Subcutaneous abdominal adipose tissue (tissue), 5 donors: Measurements from ENCODE around the gene ZNF616.

ENCODE experiments used
- H3K27ac ChIP-seq: one replicate; pipeline ENCODE4 v1.7.0; 2013; ENCODE audit warnings: low read depth, mild to moderate bottlenecking, inconsistent platforms, low read length, moderate library complexity
- H3K27me3 ChIP-seq, 5 donors: one replicate each; pipeline ENCODE4 v1.7.0; 2013; ENCODE audit warnings: low read length in 5 of 5, inconsistent platforms in 1 of 5; ENCODE audit not compliant: control insufficient read depth in 5 of 5, insufficient read depth in 4 of 5
- H3K36me3 ChIP-seq, 5 donors: one replicate each; pipeline ENCODE4 v1.7.0; 2013; ENCODE audit warnings: low read length in 5 of 5; ENCODE audit not compliant: control insufficient read depth in 5 of 5, insufficient read depth in 5 of 5
- H3K4me1 ChIP-seq, 5 donors: one replicate each; pipeline ENCODE4 v1.7.0; 2013; ENCODE audit warnings: low read length in 5 of 5, mild to moderate bottlenecking in 3 of 5, moderate library complexity in 1 of 5; ENCODE audit not compliant: control insufficient read depth in 5 of 5, insufficient read depth in 5 of 5
- H3K4me3 ChIP-seq, 5 donors: one replicate each; pipeline ENCODE4 v1.7.0; 2013; ENCODE audit warnings: low read length in 5 of 5, low read depth in 1 of 5
- H3K9ac ChIP-seq, 5 donors: one replicate each; pipeline ENCODE4 v1.7.0; 2013; ENCODE audit warnings: low read length in 5 of 5, mild to moderate bottlenecking in 4 of 5, moderate library complexity in 3 of 5
- H3K9me3 ChIP-seq, 5 donors: one replicate each; pipeline ENCODE4 v1.7.0; 2013; ENCODE audit warnings: low read length in 5 of 5; ENCODE audit not compliant: control insufficient read depth in 5 of 5
- donor health status: healthy.
- donor health status: healthy.
- donor health status: healthy.
- donor health status: healthy.
- donor health status: healthy.

The ZNF616 gene

GRCh38 chr19:52139252-52140031, at the start of gene ZNF616:
TSS of gene ZNF616 (minus strand) at chr19:52139938. CDS start at chr19:52130512, 9,426 bp downstream.
- Histone ChIP-seq H3K36me3 (peaks cover 0 to 1% (median 0%) of the 10 kb centered on the region in 5 donors), H3K4me1 (peaks cover 5 to 23% (median 22%) of the 10 kb centered on the region in 5 donors), H3K9ac (peak within 1 kb of the TSS; percentile 98 to 99 (median 99)), H3K27me3 (no peaks in the 10 kb centered on the region), H3K9me3 (no peaks in the 10 kb centered on the region), H3K27ac (peak within 1 kb of the TSS; percentile 92), H3K4me3 (peak within 1 kb of the TSS; percentile 99 to 100 (median 100))

GRCh38 chr19:52188822-52189734, 49.3 kb upstream of the ZNF616 start:
- Histone ChIP-seq H3K4me3 (peak overlapping the region; percentile 65 to 95 (median 71)), H3K9me3 (no peaks in the 10 kb centered on the region), H3K4me1 (peaks cover 7 to 36% (median 33%) of the 10 kb centered on the region in 5 donors), H3K9ac (peak overlapping the region; percentile 32 to 85 (median 83)), H3K27me3 (no peaks in the 10 kb centered on the region), H3K27ac (peak overlapping the region; percentile 88), H3K36me3 (peaks cover 0 to 10% (median 5%) of the 10 kb centered on the region in 5 donors)

- Histone ChIP-seq H3K4me3 (no peak overlapping the region), H3K27ac (no peak overlapping the region), H3K27me3 (no peaks in the 10 kb centered on the region), H3K9me3 (no peaks in the 10 kb centered on the region), H3K36me3 (peaks cover 0 to 1% (median 0%) of the 10 kb centered on the region in 5 donors), H3K4me1 (peaks cover 7 to 27% (median 27%) of the 10 kb centered on the region in 5 donors), H3K9ac (no peak overlapping the region)
Observed at GRCh38 chr19:52187407-52187806, 47.7 kb upstream of the ZNF616 start.

- Histone ChIP-seq H3K4me1 (peaks cover 3 to 8% (median 7%) of the 10 kb centered on the region in 5 donors), H3K4me3 (no peak overlapping the region), H3K9ac (no peak overlapping the region), H3K9me3 (no peaks in the 10 kb centered on the region), H3K36me3 (no peaks in the 10 kb centered on the region), H3K27ac (no peak overlapping the region), H3K27me3 (no peaks in the 10 kb centered on the region)
Observed at GRCh38 chr19:52176574-52176973, 36.8 kb upstream of the ZNF616 start.

- H3K4me3 ChIP-seq = peak overlapping the region in 1 of 5 donors; percentile 100
- H3K27me3 ChIP-seq = no peaks in the 10 kb centered on the region
- peaks cover 0 to 11% (median 11%) of the 10 kb centered on the region in 5 donors for H3K36me3 ChIP-seq
- no peak overlapping the region for H3K27ac ChIP-seq
- H3K4me1 ChIP-seq = peaks cover 4 to 20% (median 19%) of the 10 kb centered on the region in 5 donors
- no peaks in the 10 kb centered on the region for H3K9me3 ChIP-seq
- H3K9ac ChIP-seq = no peak overlapping the region
Observed at GRCh38 chr19:52172347-52172746, 32.6 kb upstream of the ZNF616 start.

- Histone ChIP-seq H3K27me3 (no peaks in the 10 kb centered on the region), H3K4me1 (peaks cover 4 to 20% (median 19%) of the 10 kb centered on the region in 5 donors), H3K27ac (peak within 1 kb of the TSS; percentile 77), H3K36me3 (peaks cover 0 to 14% (median 11%) of the 10 kb centered on the region in 5 donors), H3K9me3 (no peaks in the 10 kb centered on the region), H3K4me3 (peak within 1 kb of the TSS; percentile 93 to 100 (median 100)), H3K9ac (peak within 1 kb of the TSS; percentile 80 to 99 (median 94))
Observed at GRCh38 chr19:52171321-52172169, 31.8 kb upstream of the ZNF616 start, which contains the start of gene ZNF836. TSS of gene ZNF836 (minus strand) at chr19:52171621. CDS start at chr19:52168072, 3,549 bp downstream.

- Histone ChIP-seq H3K27ac (peak overlapping the region; percentile 77), H3K9ac (peak overlapping the region; percentile 80 to 99 (median 94)), H3K9me3 (no peaks in the 10 kb centered on the region), H3K36me3 (peaks cover 0 to 14% (median 11%) of the 10 kb centered on the region in 5 donors), H3K4me1 (peaks cover 4 to 20% (median 19%) of the 10 kb centered on the region in 5 donors), H3K27me3 (no peaks in the 10 kb centered on the region), H3K4me3 (peak overlapping the region; percentile 93 to 100 (median 100))
Observed at GRCh38 chr19:52170863-52171320, 31.2 kb upstream of the ZNF616 start.

GRCh38 chr19:52170304-52170703, 30.6 kb upstream of the ZNF616 start:
- H3K4me3 ChIP-seq = peak overlapping the region; percentile 93 to 100 (median 100)
- H3K9ac ChIP-seq = peak overlapping the region; percentile 80 to 99 (median 94)
- no peaks in the 10 kb centered on the region for H3K27me3 ChIP-seq
- H3K4me1 ChIP-seq = peaks cover 4 to 20% (median 19%) of the 10 kb centered on the region in 5 donors
- H3K27ac ChIP-seq = peak overlapping the region; percentile 77
- H3K9me3 ChIP-seq = no peaks in the 10 kb centered on the region
- peaks cover 0 to 18% (median 15%) of the 10 kb centered on the region in 5 donors for H3K36me3 ChIP-seq
